ENCODE measurements around the gene HSPG2. TPM values are rescaled to one million over a fixed set of nuclear protein-coding genes. Genes with fewer than 3 reads are reported as not detected.

Gene HSPG2
- total and polyA plus RNA-seq, 9 of the 15 experiments (the other 6 are each of a cell fraction or from before 2014, with no cell fraction given): 0.14 to 160 (median 15.7) TPM

- TF ChIP-seq FOXA1 (IDR thresholded peaks at IDR 0.05; ENCODE audit: borderline replicate concordance) (no peak), SMAD3 (CRISPR knock-in tag; conservative IDR thresholded peaks at IDR 0.05) (no peak), ZNF134 (CRISPR knock-in tag; conservative IDR thresholded peaks at IDR 0.05) (no peak), NEUROD1 (IDR thresholded peaks at IDR 0.05; ENCODE audit: borderline replicate concordance, low read depth, low read length, partially characterized antibody) (no peak), L3MBTL2 (IDR thresholded peaks at IDR 0.05) (no peak), OTX1 (CRISPR knock-in tag; IDR thresholded peaks at IDR 0.05) (no peak), POLR3G (IDR thresholded peaks at IDR 0.05; ENCODE audit: extremely low read depth, insufficient read length, insufficient replicate concordance) (no peak), TAF9B (IDR thresholded peaks at IDR 0.05; ENCODE audit: partially characterized antibody) (no peak), ZBTB12 (CRISPR knock-in tag; IDR thresholded peaks at IDR 0.05) (no peak; the same call in 1 of the 2 replicates), MBD1 (CRISPR knock-in tag; IDR thresholded peaks at IDR 0.05) (no peak), SRSF7 (optimal IDR thresholded peaks at IDR 0.05; ENCODE audit: low read depth, low read length) (no peak), NRF1 (conservative IDR thresholded peaks at IDR 0.05 in 1 of 2, IDR thresholded peaks at IDR 0.05 in 1 of 2) (no peak), PRMT5 (CRISPR knock-in tag; IDR thresholded peaks at IDR 0.05) (no peak), FOXJ3 (CRISPR knock-in tag; IDR thresholded peaks at IDR 0.05) (no peak), STAT5A (IDR thresholded peaks at IDR 0.05; ENCODE audit: borderline replicate concordance, low read length) (no peak), ZNF140 (CRISPR knock-in tag; IDR thresholded peaks at IDR 0.05) (no peak)
- TF ChIP-seq, protein P1, sequence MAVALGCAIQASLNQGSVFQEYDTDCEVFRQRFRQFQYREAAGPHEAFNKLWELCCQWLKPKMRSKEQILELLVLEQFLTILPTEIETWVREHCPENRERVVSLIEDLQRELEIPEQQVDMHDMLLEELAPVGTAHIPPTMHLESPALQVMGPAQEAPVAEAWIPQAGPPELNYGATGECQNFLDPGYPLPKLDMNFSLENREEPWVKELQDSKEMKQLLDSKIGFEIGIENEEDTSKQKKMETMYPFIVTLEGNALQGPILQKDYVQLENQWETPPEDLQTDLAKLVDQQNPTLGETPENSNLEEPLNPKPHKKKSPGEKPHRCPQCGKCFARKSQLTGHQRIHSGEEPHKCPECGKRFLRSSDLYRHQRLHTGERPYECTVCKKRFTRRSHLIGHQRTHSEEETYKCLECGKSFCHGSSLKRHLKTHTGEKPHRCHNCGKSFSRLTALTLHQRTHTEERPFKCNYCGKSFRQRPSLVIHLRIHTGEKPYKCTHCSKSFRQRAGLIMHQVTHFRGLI (CRISPR knock-in tag; IDR thresholded peaks at IDR 0.05): no peak
- TF ChIP-seq, protein P2, sequence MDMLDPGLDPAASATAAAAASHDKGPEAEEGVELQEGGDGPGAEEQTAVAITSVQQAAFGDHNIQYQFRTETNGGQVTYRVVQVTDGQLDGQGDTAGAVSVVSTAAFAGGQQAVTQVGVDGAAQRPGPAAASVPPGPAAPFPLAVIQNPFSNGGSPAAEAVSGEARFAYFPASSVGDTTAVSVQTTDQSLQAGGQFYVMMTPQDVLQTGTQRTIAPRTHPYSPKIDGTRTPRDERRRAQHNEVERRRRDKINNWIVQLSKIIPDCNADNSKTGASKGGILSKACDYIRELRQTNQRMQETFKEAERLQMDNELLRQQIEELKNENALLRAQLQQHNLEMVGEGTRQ (CRISPR knock-in tag; IDR thresholded peaks at IDR 0.05): no peak
- TF ChIP-seq, protein P3, sequence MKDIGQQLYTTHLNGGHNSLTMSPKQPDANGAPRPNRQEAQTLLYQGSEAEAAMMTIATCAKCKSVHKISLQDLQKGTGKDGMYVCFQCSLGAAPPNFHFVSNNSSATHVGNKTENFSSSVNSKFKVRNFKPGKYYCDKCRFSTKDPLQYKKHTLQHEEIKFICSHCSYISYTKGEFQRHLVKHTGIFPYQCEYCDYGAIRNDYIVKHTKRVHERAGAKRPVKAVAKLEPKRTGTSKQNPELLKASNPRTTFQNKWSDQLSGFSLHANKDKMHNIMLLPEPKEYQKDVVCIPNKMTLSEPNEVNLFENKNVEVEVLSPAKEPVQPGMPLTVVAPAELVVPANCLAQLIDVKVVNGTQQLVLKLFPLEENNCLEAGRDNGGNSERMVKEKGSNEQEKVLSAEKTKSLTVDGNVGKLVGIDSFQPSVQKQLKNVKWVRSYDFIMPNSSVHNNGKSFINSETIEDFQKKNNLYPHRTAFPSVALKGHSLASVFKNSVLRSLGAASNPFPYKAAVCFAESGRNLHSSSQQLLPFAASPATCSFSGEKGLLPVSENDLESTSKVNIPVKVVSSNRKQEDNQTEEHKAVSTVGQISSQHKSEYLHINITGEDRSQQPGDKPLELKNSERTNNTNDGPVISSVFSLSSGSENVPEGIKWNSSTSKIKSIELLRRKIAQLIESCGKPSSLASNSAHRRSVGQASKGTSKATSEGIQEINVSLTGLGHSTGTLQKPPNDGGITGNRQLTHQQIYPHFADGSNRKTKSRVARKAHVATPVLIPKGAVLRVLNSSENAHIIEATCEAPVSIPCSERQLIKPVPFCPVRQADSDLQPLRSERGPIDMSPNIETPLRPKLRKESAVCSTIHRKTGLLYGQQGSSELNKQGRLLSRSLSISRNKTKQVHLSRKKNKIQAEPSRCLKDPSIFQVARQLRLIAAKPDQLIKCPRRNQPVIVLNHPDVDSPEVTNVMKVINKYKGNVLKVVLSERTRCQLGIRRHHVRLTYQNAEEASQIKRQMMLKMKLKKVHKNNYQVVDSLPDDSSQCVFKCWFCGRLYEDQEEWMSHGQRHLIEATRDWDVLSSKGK (CRISPR knock-in tag; IDR thresholded peaks at IDR 0.05): no peak
Measured at GRCh38 chr1:21903638-21904453, 33.3 kb downstream of the HSPG2 start (continued).
